ENCODE results near the gene PLXNB2.

DNA sequence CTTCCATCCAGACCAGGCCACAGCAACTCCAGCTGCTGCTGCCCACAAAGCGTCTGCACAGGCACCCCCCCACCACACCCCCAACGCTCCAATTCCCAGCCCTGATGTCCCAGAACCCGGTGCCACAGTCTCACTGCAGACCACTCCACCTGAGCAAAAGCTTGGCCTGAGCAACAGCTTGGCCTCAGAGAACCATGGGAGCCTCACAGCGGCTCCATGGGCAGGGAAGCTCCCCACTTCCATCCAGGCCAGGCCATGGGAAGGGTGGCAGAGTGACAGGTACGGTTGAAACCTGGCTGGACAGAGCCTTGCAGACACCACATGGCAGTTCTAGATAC is 13.2 kb downstream of the PLXNB2 start:
- TF ChIP-seq TAF1 (IDR thresholded peaks at IDR 0.05; ENCODE audit: borderline replicate concordance, insufficient read depth, low read length): no peak
- TF ChIP-seq POLR2AphosphoS5 (IDR thresholded peaks at IDR 0.05; ENCODE audit: low read depth, low read length): no peak
- TF ChIP-seq, protein P1, sequence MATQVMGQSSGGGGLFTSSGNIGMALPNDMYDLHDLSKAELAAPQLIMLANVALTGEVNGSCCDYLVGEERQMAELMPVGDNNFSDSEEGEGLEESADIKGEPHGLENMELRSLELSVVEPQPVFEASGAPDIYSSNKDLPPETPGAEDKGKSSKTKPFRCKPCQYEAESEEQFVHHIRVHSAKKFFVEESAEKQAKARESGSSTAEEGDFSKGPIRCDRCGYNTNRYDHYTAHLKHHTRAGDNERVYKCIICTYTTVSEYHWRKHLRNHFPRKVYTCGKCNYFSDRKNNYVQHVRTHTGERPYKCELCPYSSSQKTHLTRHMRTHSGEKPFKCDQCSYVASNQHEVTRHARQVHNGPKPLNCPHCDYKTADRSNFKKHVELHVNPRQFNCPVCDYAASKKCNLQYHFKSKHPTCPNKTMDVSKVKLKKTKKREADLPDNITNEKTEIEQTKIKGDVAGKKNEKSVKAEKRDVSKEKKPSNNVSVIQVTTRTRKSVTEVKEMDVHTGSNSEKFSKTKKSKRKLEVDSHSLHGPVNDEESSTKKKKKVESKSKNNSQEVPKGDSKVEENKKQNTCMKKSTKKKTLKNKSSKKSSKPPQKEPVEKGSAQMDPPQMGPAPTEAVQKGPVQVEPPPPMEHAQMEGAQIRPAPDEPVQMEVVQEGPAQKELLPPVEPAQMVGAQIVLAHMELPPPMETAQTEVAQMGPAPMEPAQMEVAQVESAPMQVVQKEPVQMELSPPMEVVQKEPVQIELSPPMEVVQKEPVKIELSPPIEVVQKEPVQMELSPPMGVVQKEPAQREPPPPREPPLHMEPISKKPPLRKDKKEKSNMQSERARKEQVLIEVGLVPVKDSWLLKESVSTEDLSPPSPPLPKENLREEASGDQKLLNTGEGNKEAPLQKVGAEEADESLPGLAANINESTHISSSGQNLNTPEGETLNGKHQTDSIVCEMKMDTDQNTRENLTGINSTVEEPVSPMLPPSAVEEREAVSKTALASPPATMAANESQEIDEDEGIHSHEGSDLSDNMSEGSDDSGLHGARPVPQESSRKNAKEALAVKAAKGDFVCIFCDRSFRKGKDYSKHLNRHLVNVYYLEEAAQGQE (IDR thresholded peaks at IDR 0.05; ENCODE audit: insufficient read depth in 1 of 2, low read depth in 2 of 2, low read length in 2 of 2): no peak
- TF ChIP-seq SIN3A (IDR thresholded peaks at IDR 0.05; ENCODE audit: borderline replicate concordance, insufficient read depth, low read length): no peak
